Activated CD4-positive, alpha-beta memory T cell treated with anti-CD3 and anti-CD28 coated beads for 36 hours (primary cell): ENCODE measurements around the gene FAM149A. TPM values are rescaled to one million over a fixed set of nuclear protein-coding genes. Genes with fewer than 3 reads are reported as not detected.

ENCODE experiments used
- CTCF ChIA-PET: fragments of 350-600 bp; sonication (Branson Sonifier 250); formaldehyde crosslinking; loops from one replicate; lab custom pipeline; 2021; ENCODE audit warnings: antibody characterized with exemption, inconsistent platforms; lab: Charles Lee
- POLR2A ChIA-PET: fragments of 350-600 bp; sonication (Branson Sonifier 250); formaldehyde crosslinking; loops from one replicate; lab custom pipeline; 2021; ENCODE audit warnings: antibody characterized with exemption; lab: Charles Lee
- DNase-seq: peaks from one replicate; pipeline ENCODE4 v3.0.0-alpha.2; 2020
- H3K27ac Mint-ChIP-seq: one replicate; pipeline ENCODE4 v1.8.0; 2021; ENCODE audit warnings: mixed read lengths
- H3K27me3 Mint-ChIP-seq: one replicate; pipeline ENCODE4 v1.8.0; 2021; ENCODE audit warnings: mixed read lengths
- H3K36me3 Mint-ChIP-seq: one replicate; pipeline ENCODE4 v1.8.0; 2021; ENCODE audit warnings: mixed read lengths
- H3K4me1 Mint-ChIP-seq: one replicate; pipeline ENCODE4 v1.8.0; 2021; ENCODE audit warnings: low read depth, mixed read lengths
- H3K4me3 Mint-ChIP-seq: one replicate; pipeline ENCODE4 v1.8.0; 2021; ENCODE audit warnings: mild to moderate bottlenecking, mixed read lengths
- H3K9me3 Mint-ChIP-seq: one replicate; pipeline ENCODE4 v1.8.0; 2021; ENCODE audit warnings: mixed read lengths
- intact Hi-C: fragments of 100-400 bp; cut with micrococcal nuclease; formaldehyde crosslinking; loops from one replicate; pipeline ENCODE4 v1.15.1; 2023
- total RNA-seq, 2 experiments: library from RNA; stranded (reverse); gene quantifications; one replicate each; pipeline ENCODE4 v1.2.3, GENCODE V29; 2021

The FAM149A gene
- total RNA-seq, 2 experiments from 2014 or later, result 0.40 to 0.46 TPM

GRCh38 chr4:186081202-186081807 is 23.2 kb upstream of the FAM149A start:
- no peak overlapping the region for H3K27ac Mint-ChIP-seq
- H3K36me3 Mint-ChIP-seq, result no peaks in the 10 kb centered on the region
- no peak for DNase-seq
- intact Hi-C loops, result no loop called here
- no peaks in the 10 kb centered on the region for H3K4me1 Mint-ChIP-seq
- H3K4me3 Mint-ChIP-seq, result no peak overlapping the region
- H3K27me3 Mint-ChIP-seq, result no peaks in the 10 kb centered on the region
- no peaks in the 10 kb centered on the region for H3K9me3 Mint-ChIP-seq
- ChIA-PET CTCF (no interaction called here), POLR2A (no interaction called here)

- ChIA-PET CTCF (interaction anchor here (0.9 kb wide), 1 partner anchor 54 kb away, joined by 3 read pairs; no protein-coding TSS in a partner anchor), POLR2A (no interaction called here)
- Mint-ChIP-seq H3K4me3 (no peak overlapping the region), H3K4me1 (no peaks in the 10 kb centered on the region), H3K9me3 (no peaks in the 10 kb centered on the region), H3K27ac (no peak overlapping the region), H3K27me3 (no peaks in the 10 kb centered on the region), H3K36me3 (no peaks in the 10 kb centered on the region)
- intact Hi-C loops, result no loop called here
- no peak for DNase-seq
These were observed 22.3 kb upstream of the FAM149A start for GRCh38 chr4:186082221-186082620.

- H3K27me3 Mint-ChIP-seq, result peaks cover 2% of the 10 kb centered on the region
- no peak overlapping the region for H3K27ac Mint-ChIP-seq
- no peak overlapping the region for H3K4me3 Mint-ChIP-seq
- no peaks in the 10 kb centered on the region for H3K9me3 Mint-ChIP-seq
- no peaks in the 10 kb centered on the region for H3K4me1 Mint-ChIP-seq
- CTCF ChIA-PET, result no interaction called here
- H3K36me3 Mint-ChIP-seq, result no peaks in the 10 kb centered on the region
- intact Hi-C loops, result no loop called here
- POLR2A ChIA-PET, result no interaction called here
- DNase-seq, result no peak
These were observed 16.0 kb upstream of the FAM149A start for GRCh38 chr4:186088523-186088922.

- H3K9me3 Mint-ChIP-seq, result no peaks in the 10 kb centered on the region
- H3K4me1 Mint-ChIP-seq, result no peaks in the 10 kb centered on the region
- CTCF ChIA-PET, result no interaction called here
- intact Hi-C loops, result no loop called here
- no peak for DNase-seq
- peaks cover 7% of the 10 kb centered on the region for H3K27me3 Mint-ChIP-seq
- no peak overlapping the region for H3K27ac Mint-ChIP-seq
- no peaks in the 10 kb centered on the region for H3K36me3 Mint-ChIP-seq
- H3K4me3 Mint-ChIP-seq, result no peak overlapping the region
- POLR2A ChIA-PET, result no interaction called here
These were observed 12.2 kb upstream of the FAM149A start for GRCh38 chr4:186092296-186092695.

- Mint-ChIP-seq H3K4me3 (no peak overlapping the region), H3K36me3 (no peaks in the 10 kb centered on the region), H3K4me1 (no peaks in the 10 kb centered on the region), H3K27me3 (peaks cover 5% of the 10 kb centered on the region), H3K9me3 (no peaks in the 10 kb centered on the region), H3K27ac (no peak overlapping the region)
- intact Hi-C loops, result no loop called here
- ChIA-PET CTCF (no interaction called here), POLR2A (no interaction called here)
- no peak for DNase-seq
These were observed 9.1 kb upstream of the FAM149A start for GRCh38 chr4:186095406-186095805.

- ChIA-PET POLR2A (no interaction called here), CTCF (no interaction called here)
- H3K4me1 Mint-ChIP-seq, result no peaks in the 10 kb centered on the region
- no peaks in the 10 kb centered on the region for H3K9me3 Mint-ChIP-seq
- peaks cover 5% of the 10 kb centered on the region for H3K27me3 Mint-ChIP-seq
- H3K36me3 Mint-ChIP-seq, result no peaks in the 10 kb centered on the region
- H3K27ac Mint-ChIP-seq, result no peak overlapping the region
- intact Hi-C loops, result no loop called here
- DNase-seq, result no peak
- H3K4me3 Mint-ChIP-seq, result no peak overlapping the region
These were observed 7.8 kb upstream of the FAM149A start for GRCh38 chr4:186096681-186097165.

GRCh38 chr4:186097386-186097785 is 7.1 kb upstream of the FAM149A start:
- DNase-seq, result no peak
- Mint-ChIP-seq H3K4me3 (no peak overlapping the region), H3K36me3 (no peaks in the 10 kb centered on the region), H3K27me3 (peaks cover 7% of the 10 kb centered on the region), H3K9me3 (no peaks in the 10 kb centered on the region), H3K27ac (no peak overlapping the region), H3K4me1 (no peaks in the 10 kb centered on the region)
- intact Hi-C loops, result no loop called here
- ChIA-PET CTCF (no interaction called here), POLR2A (no interaction called here)

- H3K4me1 Mint-ChIP-seq, result peaks cover 7% of the 10 kb centered on the region
- intact Hi-C loops, result no loop called here
- ChIA-PET POLR2A (no interaction called here), CTCF (no interaction called here)
- no peak overlapping the region for H3K27ac Mint-ChIP-seq
- no peaks in the 10 kb centered on the region for H3K36me3 Mint-ChIP-seq
- peaks cover 35% of the 10 kb centered on the region for H3K27me3 Mint-ChIP-seq
- no peaks in the 10 kb centered on the region for H3K9me3 Mint-ChIP-seq
- DNase-seq, result no peak
- no peak overlapping the region for H3K4me3 Mint-ChIP-seq
These were observed 1.6 kb upstream of the FAM149A start for GRCh38 chr4:186102931-186103330.

GRCh38 chr4:186104890-186105646 is 564 bp downstream of the FAM149A start:
- ChIA-PET CTCF (interaction anchor here (0.5 to 0.8 kb wide), 2 partner anchors 32 to 80 kb away, joined by 3 read pairs; no protein-coding TSS in a partner anchor), POLR2A (no interaction called here)
- Mint-ChIP-seq H3K4me1 (peaks cover 7% of the 10 kb centered on the region), H3K4me3 (peak overlapping the region; percentile 54), H3K27ac (no peak overlapping the region), H3K27me3 (peaks cover 41% of the 10 kb centered on the region), H3K9me3 (no peaks in the 10 kb centered on the region), H3K36me3 (no peaks in the 10 kb centered on the region)
- intact Hi-C loops, result no loop called here
- DNase-seq, result no peak

- peaks cover 41% of the 10 kb centered on the region for H3K27me3 Mint-ChIP-seq
- ChIA-PET POLR2A (no interaction called here), CTCF (interaction anchor here (0.8 kb wide), 1 partner anchor 32 kb away, joined by 3 read pairs; no protein-coding TSS in a partner anchor)
- no peaks in the 10 kb centered on the region for H3K9me3 Mint-ChIP-seq
- no peak for DNase-seq
- no peak overlapping the region for H3K27ac Mint-ChIP-seq
- no peaks in the 10 kb centered on the region for H3K36me3 Mint-ChIP-seq
- intact Hi-C loops, result no loop called here
- peak overlapping the region; percentile 54 for H3K4me3 Mint-ChIP-seq
- peaks cover 7% of the 10 kb centered on the region for H3K4me1 Mint-ChIP-seq
These were observed 1.3 kb downstream of the FAM149A start for GRCh38 chr4:186105647-186106321.

- H3K27ac Mint-ChIP-seq, result no peak overlapping the region
- ChIA-PET CTCF (no interaction called here), POLR2A (no interaction called here)
- no peak overlapping the region for H3K4me3 Mint-ChIP-seq
- intact Hi-C loops, result no loop called here
- peaks cover 7% of the 10 kb centered on the region for H3K4me1 Mint-ChIP-seq
- H3K9me3 Mint-ChIP-seq, result no peaks in the 10 kb centered on the region
- no peaks in the 10 kb centered on the region for H3K36me3 Mint-ChIP-seq
- H3K27me3 Mint-ChIP-seq, result peaks cover 40% of the 10 kb centered on the region
- no peak for DNase-seq
These were observed 3.4 kb downstream of the FAM149A start for GRCh38 chr4:186107947-186108346.

- Mint-ChIP-seq H3K4me1 (peaks cover 7% of the 10 kb centered on the region), H3K36me3 (no peaks in the 10 kb centered on the region), H3K4me3 (no peak overlapping the region), H3K27ac (no peak overlapping the region), H3K9me3 (no peaks in the 10 kb centered on the region), H3K27me3 (peaks cover 35% of the 10 kb centered on the region)
- POLR2A ChIA-PET, result no interaction called here
- CTCF ChIA-PET, result no interaction called here
- DNase-seq, result no peak
- intact Hi-C loops, result no loop called here
These were observed 3.9 kb downstream of the FAM149A start for GRCh38 chr4:186108391-186108790.
